Kidney (tissue), 14 donors: ENCODE results near the gene CFAP20DC. TPM values are rescaled to one million over a fixed set of nuclear protein-coding genes. Genes with fewer than 3 reads are reported as not detected.

Source experiments
- DNase-seq, 5 donors: peaks; one replicate each; pipeline ENCODE4 v3.0.0-alpha.2; 2013 to 2020
- FAIRE-seq: peaks from 2 replicates; lab custom pipeline; 2012; peaks lifted over from hg19 to GRCh38; lab: Jason Lieb, UNC
- H3K27ac ChIP-seq, 2 donors: one replicate each; pipeline ENCODE4 v1.7.0; 2013; ENCODE audit warnings: low read depth in 2 of 2, low read length in 2 of 2, inconsistent platforms in 1 of 2
- H3K27me3 ChIP-seq: one replicate; pipeline ENCODE4 v1.7.1; 2013; ENCODE audit warnings: low read length, inconsistent platforms; ENCODE audit not compliant: control insufficient read depth, insufficient read depth
- H3K36me3 ChIP-seq, 3 donors: one replicate each; pipeline versions ENCODE4 v1.7.0 to v1.7.1; 2013; ENCODE audit warnings: low read length in 3 of 3, control low read depth in 1 of 3, inconsistent platforms in 1 of 3; ENCODE audit not compliant: insufficient read depth in 3 of 3, control insufficient read depth in 2 of 3
- H3K4me1 ChIP-seq, 3 donors: one replicate each; pipeline versions ENCODE4 v1.7.0 to v1.7.1; 2013; ENCODE audit warnings: low read length in 3 of 3, inconsistent platforms in 1 of 3, low read depth in 1 of 3; ENCODE audit not compliant: control insufficient read depth in 2 of 3, insufficient read depth in 2 of 3
- H3K4me3 ChIP-seq, 3 donors: one replicate each; pipeline versions ENCODE4 v1.7.0 to v1.8.1; 2013; ENCODE audit warnings: low read length in 3 of 3, control low read depth in 1 of 3, inconsistent platforms in 1 of 3
- H3K9ac ChIP-seq, 3 donors: one replicate each; pipeline versions ENCODE4 v1.7.0 to v1.7.1; 2013; ENCODE audit warnings: low read length in 3 of 3, control low read depth in 1 of 3, inconsistent platforms in 1 of 3
- H3K9me3 ChIP-seq, 3 donors: one replicate each; pipeline versions ENCODE4 v1.7.0 to v1.7.1; 2013; ENCODE audit warnings: low read length in 3 of 3, control low read depth in 1 of 3, inconsistent platforms in 1 of 3; ENCODE audit not compliant: control insufficient read depth in 2 of 3, insufficient read depth in 1 of 3
- intact Hi-C: fragments of 100-400 bp; cut with DNase I; formaldehyde crosslinking; loops from one replicate; pipeline ENCODE4 v1.11.1; 2022
- polyA plus RNA-seq: library from polyadenylated mRNA; stranded (reverse); fragments of 350-450 nt; fragmentation: Illumina TruSeq; extraction: RNeasy Lipid Tissue Mini Kit (QIAGEN cat#74804); gene quantifications from one replicate; pipeline ENCODE4 v1.2.3, GENCODE V29; 2014; ENCODE audit warnings: low read depth, low replicate concordance; ENCODE audit not compliant: insufficient read depth
- total RNA-seq: library from RNA; stranded (reverse); fragmentation: NEBNext Ultra II Directional; extraction: Animal tissue kit (Norgen Biotek cat#: 25700); gene quantifications from one replicate; pipeline ENCODE4 v1.2.1, GENCODE V29; 2021
- TF ChIP-seq, protein P1 (sequence below): IDR thresholded peaks from 3 replicates; pipeline ENCODE4 v1.5.1; 2012; ENCODE audit warnings: mild to moderate bottlenecking, moderate library complexity, borderline replicate concordance; ENCODE audit not compliant: insufficient read depth; ENCODE audit errors: extremely low read depth
- donor health status: control.
- donor health status: control.
- donor health status: control.
- donor health status: control.
- donor health status: control.
- donor health status: DM: yes; HTN: yes; CAD: no.
- donor health status: Normal renal cell carcinoma (clear cell type).

CFAP20DC gene
- total and polyA plus RNA-seq, 2 donors from 2014 or later, result 0.73 to 3.2 TPM

GRCh38 chr3:59006634-59007517 is 42.9 kb downstream of the CFAP20DC start:
- H3K4me1 ChIP-seq, result no peaks in the 10 kb centered on the region
- no peaks in the 10 kb centered on the region for H3K9me3 ChIP-seq
- no peak overlapping the region for H3K27ac ChIP-seq
- H3K27me3 ChIP-seq, result no peaks in the 10 kb centered on the region
- no peaks in the 10 kb centered on the region for H3K36me3 ChIP-seq
- H3K9ac ChIP-seq, result no peak overlapping the region
- DNase-seq (peak in 2 of 5 donors; percentile 14 to 87), FAIRE-seq (no peak)
- TF ChIP-seq, protein P1, sequence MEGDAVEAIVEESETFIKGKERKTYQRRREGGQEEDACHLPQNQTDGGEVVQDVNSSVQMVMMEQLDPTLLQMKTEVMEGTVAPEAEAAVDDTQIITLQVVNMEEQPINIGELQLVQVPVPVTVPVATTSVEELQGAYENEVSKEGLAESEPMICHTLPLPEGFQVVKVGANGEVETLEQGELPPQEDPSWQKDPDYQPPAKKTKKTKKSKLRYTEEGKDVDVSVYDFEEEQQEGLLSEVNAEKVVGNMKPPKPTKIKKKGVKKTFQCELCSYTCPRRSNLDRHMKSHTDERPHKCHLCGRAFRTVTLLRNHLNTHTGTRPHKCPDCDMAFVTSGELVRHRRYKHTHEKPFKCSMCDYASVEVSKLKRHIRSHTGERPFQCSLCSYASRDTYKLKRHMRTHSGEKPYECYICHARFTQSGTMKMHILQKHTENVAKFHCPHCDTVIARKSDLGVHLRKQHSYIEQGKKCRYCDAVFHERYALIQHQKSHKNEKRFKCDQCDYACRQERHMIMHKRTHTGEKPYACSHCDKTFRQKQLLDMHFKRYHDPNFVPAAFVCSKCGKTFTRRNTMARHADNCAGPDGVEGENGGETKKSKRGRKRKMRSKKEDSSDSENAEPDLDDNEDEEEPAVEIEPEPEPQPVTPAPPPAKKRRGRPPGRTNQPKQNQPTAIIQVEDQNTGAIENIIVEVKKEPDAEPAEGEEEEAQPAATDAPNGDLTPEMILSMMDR, result no peak
- no peak overlapping the region for H3K4me3 ChIP-seq
- intact Hi-C loops, result no loop called here

- no peaks in the 10 kb centered on the region for H3K27me3 ChIP-seq
- no peaks in the 10 kb centered on the region for H3K4me1 ChIP-seq
- no peaks in the 10 kb centered on the region for H3K9me3 ChIP-seq
- no peaks in the 10 kb centered on the region for H3K36me3 ChIP-seq
- H3K27ac ChIP-seq, result no peak overlapping the region
- TF ChIP-seq, protein P1, result no peak
- H3K4me3 ChIP-seq, result no peak overlapping the region
- intact Hi-C loops, result no loop called here
- DNase-seq (no peak), FAIRE-seq (no peak)
- H3K9ac ChIP-seq, result no peak overlapping the region
Measured at GRCh38 chr3:59001675-59002074, 48.1 kb downstream of the CFAP20DC start.

DNA sequence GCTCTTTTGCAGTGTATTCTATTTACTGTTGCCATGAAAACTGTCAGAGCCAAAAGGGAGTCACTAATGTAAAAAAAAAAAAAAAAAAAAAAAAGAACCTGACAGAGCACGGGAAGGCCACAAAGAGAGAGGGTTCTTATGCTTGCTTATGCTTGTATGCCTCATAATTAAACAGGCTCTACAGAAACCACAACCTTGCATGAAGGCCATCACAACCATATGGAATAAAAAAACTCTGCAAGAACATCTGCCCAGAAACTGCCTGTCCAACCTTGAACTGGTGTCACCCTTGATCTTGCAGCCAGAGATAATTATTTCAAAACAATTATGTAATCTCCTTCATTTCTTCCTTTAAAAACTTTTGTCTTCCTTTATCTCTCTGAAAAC is 50.1 kb downstream of the CFAP20DC start:
- H3K4me1 ChIP-seq, result no peaks in the 10 kb centered on the region
- no peak overlapping the region for H3K27ac ChIP-seq
- H3K9ac ChIP-seq, result no peak overlapping the region
- TF ChIP-seq, protein P1, result no peak
- no peak for FAIRE-seq
- H3K9me3 ChIP-seq, result no peaks in the 10 kb centered on the region
- DNase-seq, result no peak
- no peaks in the 10 kb centered on the region for H3K36me3 ChIP-seq
- H3K4me3 ChIP-seq, result no peak overlapping the region
- intact Hi-C loops, result no loop called here
- H3K27me3 ChIP-seq, result no peaks in the 10 kb centered on the region
